Left ventricle myocardium inferior (tissue), 1 donor: ENCODE results near the gene BICC1. TPM values are rescaled to one million over a fixed set of nuclear protein-coding genes. Genes with fewer than 3 reads are reported as not detected.
A peak's percentile ranks its signal among the peaks of the same experiment; 100 is the strongest.
"Not testable (repeated sequence)": the region's sequence is repeated elsewhere in the genome, so short reads cannot be mapped to it uniquely, and the experiment has no call there.

ENCODE experiments used
- DNase-seq: peaks from one replicate; pipeline ENCODE4 v3.0.0-alpha.2; 2020
- H3K27ac ChIP-seq: fragments of 200-600 bp; replicated peaks from 2 replicates; pipeline ENCODE4 v1.8.0; 2021
- H3K27me3 ChIP-seq: fragments of 200-600 bp; 2 replicates; pipeline ENCODE4 v1.8.0; 2021; ENCODE audit warnings: low read depth
- H3K36me3 ChIP-seq: fragments of 200-600 bp; 2 replicates; pipeline ENCODE4 v1.8.0; 2021
- H3K4me1 ChIP-seq: fragments of 200-600 bp; 2 replicates; pipeline ENCODE4 v1.8.0; 2021
- H3K4me3 ChIP-seq: fragments of 200-600 bp; 2 replicates; pipeline ENCODE4 v1.8.0; 2021; ENCODE audit warnings: mild to moderate bottlenecking, moderate library complexity
- H3K9me3 ChIP-seq: fragments of 200-600 bp; replicated peaks from 2 replicates; pipeline ENCODE4 v1.8.0; 2021
- intact Hi-C: fragments of 100-400 bp; cut with micrococcal nuclease; formaldehyde crosslinking; loops from one replicate; pipeline ENCODE4 v1.11.0; 2022
- total RNA-seq: library from RNA; stranded (reverse); fragmentation: NEBNext Ultra II Directional; extraction: Animal tissue kit (Norgen Biotek cat#: 25700); gene quantifications from one replicate; pipeline ENCODE4 v1.2.1, GENCODE V29; 2021
- TF ChIP-seq, protein P1 (sequence below): fragments of 200-600 bp; IDR thresholded peaks from 2 replicates; pipeline ENCODE4 v1.8.0; 2021; ENCODE audit warnings: antibody characterized with exemption, mild to moderate bottlenecking, borderline replicate concordance
- donor health status: DM: no; HTN: yes; CAD: no; lungs with severe emphysema.

The BICC1 gene
- total RNA-seq, 1 donor from 2014 or later, result 5.7 TPM

DNA sequence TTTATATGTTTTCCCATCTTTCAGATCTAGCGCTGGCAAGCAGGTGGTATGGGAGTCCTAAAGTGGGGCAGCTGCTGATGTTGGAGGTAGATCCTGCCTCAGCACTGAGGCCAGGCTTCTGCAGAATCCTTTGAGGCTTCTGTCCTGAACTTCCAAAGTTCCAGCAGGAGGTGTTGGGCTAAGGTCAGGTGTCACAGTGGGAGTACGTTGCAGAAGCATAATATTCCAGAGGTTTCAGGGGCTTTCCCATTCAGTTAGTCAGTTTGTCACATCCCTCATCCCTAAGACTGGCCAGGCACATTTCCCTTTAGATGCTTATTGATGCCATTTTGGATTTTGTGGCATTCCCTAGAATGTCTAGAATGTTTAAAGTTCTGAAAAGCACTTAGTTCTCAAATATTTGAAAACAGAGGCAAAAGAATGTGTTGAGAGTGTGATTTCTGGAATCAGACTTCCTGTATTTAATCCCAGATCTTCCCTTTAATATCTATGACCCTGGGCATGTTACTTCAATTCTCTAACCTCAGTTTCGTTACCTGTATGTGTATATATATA, 344.7 kb downstream of the BICC1 start:
- peak overlapping the region; percentile 41 for H3K27ac ChIP-seq
- H3K4me3 ChIP-seq, result no peak overlapping the region
- DNase-seq, result no peak
- peaks cover 38% of the 10 kb centered on the region for H3K4me1 ChIP-seq
- intact Hi-C loops, result no loop called here
- H3K27me3 ChIP-seq, result no peaks in the 10 kb centered on the region
- no peaks in the 10 kb centered on the region for H3K36me3 ChIP-seq
- H3K9me3 ChIP-seq, result peaks cover 11% of the 10 kb centered on the region
- TF ChIP-seq, protein P1, sequence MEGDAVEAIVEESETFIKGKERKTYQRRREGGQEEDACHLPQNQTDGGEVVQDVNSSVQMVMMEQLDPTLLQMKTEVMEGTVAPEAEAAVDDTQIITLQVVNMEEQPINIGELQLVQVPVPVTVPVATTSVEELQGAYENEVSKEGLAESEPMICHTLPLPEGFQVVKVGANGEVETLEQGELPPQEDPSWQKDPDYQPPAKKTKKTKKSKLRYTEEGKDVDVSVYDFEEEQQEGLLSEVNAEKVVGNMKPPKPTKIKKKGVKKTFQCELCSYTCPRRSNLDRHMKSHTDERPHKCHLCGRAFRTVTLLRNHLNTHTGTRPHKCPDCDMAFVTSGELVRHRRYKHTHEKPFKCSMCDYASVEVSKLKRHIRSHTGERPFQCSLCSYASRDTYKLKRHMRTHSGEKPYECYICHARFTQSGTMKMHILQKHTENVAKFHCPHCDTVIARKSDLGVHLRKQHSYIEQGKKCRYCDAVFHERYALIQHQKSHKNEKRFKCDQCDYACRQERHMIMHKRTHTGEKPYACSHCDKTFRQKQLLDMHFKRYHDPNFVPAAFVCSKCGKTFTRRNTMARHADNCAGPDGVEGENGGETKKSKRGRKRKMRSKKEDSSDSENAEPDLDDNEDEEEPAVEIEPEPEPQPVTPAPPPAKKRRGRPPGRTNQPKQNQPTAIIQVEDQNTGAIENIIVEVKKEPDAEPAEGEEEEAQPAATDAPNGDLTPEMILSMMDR, result no peak

DNA sequence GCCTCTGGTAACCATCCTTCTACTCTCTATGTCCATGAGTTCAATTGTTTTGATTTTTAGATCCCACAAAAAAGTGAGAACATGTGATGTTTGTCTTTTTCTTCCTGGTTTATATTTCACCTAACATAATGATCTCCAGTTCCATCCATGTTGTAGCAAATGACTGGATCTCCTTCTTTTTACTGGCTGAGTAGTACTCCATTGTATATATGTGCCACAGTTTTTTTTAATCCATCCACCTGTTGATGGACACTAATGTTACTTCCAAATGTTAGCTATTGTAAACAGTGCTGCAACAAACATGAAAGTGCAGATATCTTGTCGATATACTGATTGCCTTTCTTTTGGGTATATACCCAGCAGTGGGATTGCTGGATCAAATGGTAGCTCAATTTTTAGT, 345.5 kb downstream of the BICC1 start:
- H3K36me3 ChIP-seq, intact Hi-C loops, H3K4me3 ChIP-seq, H3K27ac ChIP-seq, H3K27me3 ChIP-seq, DNase-seq: not testable (repeated sequence)
- H3K4me1 ChIP-seq, result peaks cover 38% of the 10 kb centered on the region
- peaks cover 11% of the 10 kb centered on the region for H3K9me3 ChIP-seq

DNA sequence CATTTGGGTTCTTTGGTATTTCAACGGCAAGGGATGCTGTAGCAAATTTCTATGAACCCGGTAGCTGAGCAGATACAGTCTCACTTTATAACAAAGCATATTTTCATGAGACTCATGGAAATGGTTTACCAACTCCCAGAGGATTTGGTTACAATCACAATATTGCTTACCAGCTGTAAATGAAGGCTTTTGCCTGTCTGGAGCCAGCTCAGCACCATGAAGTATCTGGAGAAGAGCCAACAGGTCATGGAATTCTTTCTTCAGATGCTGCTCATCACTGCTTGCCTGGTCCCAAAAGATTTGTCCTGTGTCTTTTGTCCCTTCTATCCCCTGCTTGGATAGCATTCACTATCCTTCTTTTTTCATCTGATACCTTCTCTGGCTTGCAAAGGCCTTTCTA, 346.9 kb downstream of the BICC1 start:
- H3K27me3 ChIP-seq, result no peaks in the 10 kb centered on the region
- no peak overlapping the region for H3K27ac ChIP-seq
- H3K36me3 ChIP-seq, result no peaks in the 10 kb centered on the region
- peaks cover 25% of the 10 kb centered on the region for H3K4me1 ChIP-seq
- intact Hi-C loops, result no loop called here
- DNase-seq, result no peak
- no peak overlapping the region for H3K4me3 ChIP-seq
- TF ChIP-seq, protein P1, result no peak
- H3K9me3 ChIP-seq, result peaks cover 11% of the 10 kb centered on the region

DNA sequence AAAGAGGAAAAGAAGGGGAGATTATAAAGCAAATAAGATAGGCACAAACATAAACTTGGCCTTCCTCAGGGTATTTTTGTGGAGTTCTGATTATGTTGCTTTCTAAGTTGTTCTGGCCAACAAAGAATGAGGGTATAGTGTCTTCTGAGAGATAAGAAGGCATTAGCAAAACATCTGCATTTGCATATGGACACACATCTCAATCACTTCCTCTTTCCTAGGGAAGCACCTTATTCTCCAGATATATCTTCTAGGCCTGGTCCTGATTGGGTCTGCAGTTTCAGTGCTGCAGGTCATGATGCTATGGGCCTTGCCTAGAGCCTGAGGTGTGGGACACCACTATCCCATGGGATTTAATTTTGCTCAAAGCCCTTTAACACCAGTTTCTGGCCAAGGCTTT, 355.0 kb downstream of the BICC1 start:
- no peaks in the 10 kb centered on the region for H3K9me3 ChIP-seq
- no peaks in the 10 kb centered on the region for H3K4me1 ChIP-seq
- H3K27me3 ChIP-seq, result no peaks in the 10 kb centered on the region
- H3K4me3 ChIP-seq, result no peak overlapping the region
- H3K36me3 ChIP-seq, result no peaks in the 10 kb centered on the region
- TF ChIP-seq, protein P1, result no peak
- no peak for DNase-seq
- intact Hi-C loops, result no loop called here
- H3K27ac ChIP-seq, result no peak overlapping the region

DNA sequence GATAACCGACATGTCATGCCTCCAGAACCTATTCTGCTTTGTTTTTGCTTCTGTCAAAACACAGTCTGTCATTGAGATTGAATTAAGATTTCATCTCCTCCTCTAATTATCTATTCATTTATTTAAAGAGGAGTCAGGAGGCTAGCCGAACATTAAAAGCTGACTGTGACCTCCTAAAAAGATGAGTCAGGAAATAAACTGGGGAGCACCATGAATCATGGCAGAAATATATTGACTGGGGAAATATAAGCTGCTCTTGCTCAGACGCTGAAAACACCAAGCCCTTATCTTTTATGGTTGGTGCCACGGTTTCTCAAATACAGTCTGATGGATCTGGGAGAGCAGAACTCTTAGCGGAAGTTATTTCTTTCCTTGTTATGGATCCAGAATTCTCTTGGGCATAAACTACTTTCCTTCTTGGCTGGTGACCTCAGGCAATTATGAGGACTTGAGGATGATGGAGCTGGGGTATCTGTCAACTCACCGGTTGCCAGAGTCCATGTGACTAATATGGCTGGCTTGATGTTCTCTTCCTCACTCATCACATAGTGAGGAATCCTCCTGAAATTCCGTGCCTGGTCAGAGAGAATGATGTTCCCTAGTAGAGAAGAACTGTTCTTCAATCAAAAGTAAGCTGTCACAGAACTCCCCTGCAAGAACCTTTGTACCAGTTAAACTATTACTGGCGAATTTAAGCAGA, 356.2 kb downstream of the BICC1 start:
- Histone ChIP-seq H3K27ac (no peak overlapping the region), H3K4me3 (no peak overlapping the region), H3K27me3 (no peaks in the 10 kb centered on the region), H3K36me3 (no peaks in the 10 kb centered on the region), H3K9me3 (no peaks in the 10 kb centered on the region), H3K4me1 (no peaks in the 10 kb centered on the region)
- DNase-seq, result no peak
- TF ChIP-seq, protein P1, result no peak
- intact Hi-C loops, result no loop called here

DNA sequence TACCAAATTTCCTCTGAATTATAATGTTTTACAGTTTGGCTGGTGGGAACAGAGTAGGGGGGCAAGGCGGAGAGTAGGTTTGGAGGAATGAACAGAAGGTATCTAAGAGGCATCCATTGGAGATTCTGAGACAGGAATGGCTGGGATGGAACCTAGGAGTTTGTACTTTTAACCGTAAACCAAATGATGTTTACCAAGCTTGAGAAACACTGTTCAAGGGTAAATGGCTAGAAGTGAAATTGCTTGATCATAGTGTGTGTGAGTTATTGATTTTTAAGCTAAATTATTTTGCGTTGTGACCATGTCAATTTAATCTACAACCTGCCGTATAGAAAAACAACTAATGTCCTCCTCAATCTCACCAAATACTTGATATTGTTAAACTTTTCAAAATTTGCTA, 357.4 kb downstream of the BICC1 start:
- no peaks in the 10 kb centered on the region for H3K9me3 ChIP-seq
- no peak for DNase-seq
- intact Hi-C loops, result no loop called here
- H3K4me1 ChIP-seq, result no peaks in the 10 kb centered on the region
- no peaks in the 10 kb centered on the region for H3K36me3 ChIP-seq
- TF ChIP-seq, protein P1, result no peak
- H3K4me3 ChIP-seq, result no peak overlapping the region
- no peak overlapping the region for H3K27ac ChIP-seq
- no peaks in the 10 kb centered on the region for H3K27me3 ChIP-seq
